ENCODE results near the gene IL5.
A peak's percentile ranks its signal among the peaks of the same experiment; 100 is the strongest.
"Not testable (repeated sequence)": the region's sequence is repeated elsewhere in the genome, so short reads cannot be mapped to it uniquely, and the experiment has no call there.

IL5 gene

GRCh38 chr5:132528866-132529634, 14.3 kb downstream of the IL5 start:
- DNase-seq (no peak), ATAC-seq (peak; percentile 21)

- ATAC-seq: no peak
- no peak for DNase-seq
Measured at GRCh38 chr5:132528021-132528420, 15.3 kb downstream of the IL5 start.

GRCh38 chr5:132526974-132527564, 16.3 kb downstream of the IL5 start:
- no peak for ATAC-seq
- no peak for DNase-seq

GRCh38 chr5:132526290-132526973, 16.9 kb downstream of the IL5 start:
- DNase-seq (peak; percentile 33), ATAC-seq (peak; percentile 37)

- ATAC-seq (peak; percentile 84), DNase-seq (no peak)
Measured at GRCh38 chr5:132525299-132525724, 18.0 kb downstream of the IL5 start.

- DNase-seq, ATAC-seq: not testable (repeated sequence)
Measured at GRCh38 chr5:132524877-132525276, 18.4 kb downstream of the IL5 start.

- not testable (repeated sequence) for ATAC-seq
Measured at GRCh38 chr5:132522067-132522466, 21.3 kb downstream of the IL5 start.

GRCh38 chr5:132513618-132514336, 29.5 kb downstream of the IL5 start:
- not testable (repeated sequence) for ATAC-seq

More at GRCh38 chr5:132522067-132522466, 21.3 kb downstream of the IL5 start:
- DNase-seq: not testable (repeated sequence)

GRCh38 chr5:132510076-132510475, 33.2 kb downstream of the IL5 start:
- ATAC-seq (no peak), DNase-seq (no peak)

More at GRCh38 chr5:132513618-132514336, 29.5 kb downstream of the IL5 start:
- not testable (repeated sequence) for DNase-seq

- DNase-seq (no peak), ATAC-seq (no peak)
Measured at GRCh38 chr5:132506094-132506692, 37.1 kb downstream of the IL5 start.

- DNase-seq (no peak), ATAC-seq (no peak)
Measured at GRCh38 chr5:132505641-132506040, 37.7 kb downstream of the IL5 start.

- DNase-seq (no peak), ATAC-seq (no peak)
Measured at GRCh38 chr5:132504746-132505145, 38.6 kb downstream of the IL5 start.

GRCh38 chr5:132503244-132503643, 40.1 kb downstream of the IL5 start:
- ATAC-seq: no peak

GRCh38 chr5:132501961-132502931, 41.1 kb downstream of the IL5 start:
- ATAC-seq (no peak), DNase-seq (no peak)

More at GRCh38 chr5:132503244-132503643, 40.1 kb downstream of the IL5 start:
- no peak for DNase-seq

GRCh38 chr5:132501629-132501956, 41.7 kb downstream of the IL5 start:
- DNase-seq (no peak), ATAC-seq (no peak)

GRCh38 chr5:132500931-132501628, 42.2 kb downstream of the IL5 start:
- peak; percentile 82 for DNase-seq
- ATAC-seq: peak; percentile 47

- DNase-seq (peak; percentile 9), ATAC-seq (no peak)
Measured at GRCh38 chr5:132500244-132500930, 42.9 kb downstream of the IL5 start.

GRCh38 chr5:132499440-132500243, 43.7 kb downstream of the IL5 start:
- DNase-seq (peak; percentile 20), ATAC-seq (no peak)

Measured in stimulated activated naive CD8-positive, alpha-beta T cell treated with anti-CD3 and anti-CD28 coated beads, Interleukin-15, Interleukin-2, amounts not matched to agents 100 U/mL and 50 U/mL, for 24 hours (primary cell).